Upper lobe of left lung (tissue), 6 donors: ENCODE measurements around the gene HPSE. TPM values are rescaled to one million over a fixed set of nuclear protein-coding genes. Genes with fewer than 3 reads are reported as not detected.
A peak's percentile ranks its signal among the peaks of the same experiment; 100 is the strongest.

Experiments
- ATAC-seq, 2 donors: fragments of 200-7000 bp; cut with Tn5 transposase; one replicate each; pipeline ENCODE4 v1.9.1; 2022; ENCODE audit warnings: mild to moderate bottlenecking in 2 of 2, moderate library complexity in 2 of 2; ENCODE audit not compliant: low FRiP score in 2 of 2
- DNase-seq, 2 donors: peaks; one replicate each; pipeline ENCODE4 v3.0.0-alpha.2; 2019 to 2020
- H3K27ac ChIP-seq, 4 donors: fragments of 200-600 bp; sonication (generic); one replicate each; pipeline ENCODE4 v1.5.1; 2016 to 2019
- H3K27me3 ChIP-seq, 4 donors: fragments of 200-600 bp; sonication (generic); one replicate each; pipeline ENCODE4 v1.5.1; 2017 to 2019
- H3K36me3 ChIP-seq, 4 donors: fragments of 200-600 bp; sonication (generic); one replicate each; pipeline ENCODE4 v1.5.1; 2016 to 2019
- H3K4me1 ChIP-seq, 4 donors: fragments of 200-600 bp; sonication (generic); one replicate each; pipeline ENCODE4 v1.5.1; 2018 to 2019
- H3K4me3 ChIP-seq, 4 donors: fragments of 200-600 bp; sonication (generic); one replicate each; pipeline ENCODE4 v1.5.1; 2017 to 2019; ENCODE audit warnings: mild to moderate bottlenecking in 2 of 4, moderate library complexity in 1 of 4
- H3K9me3 ChIP-seq, 4 donors: fragments of 200-600 bp; sonication (generic); one replicate each; pipeline ENCODE4 v1.5.1; 2018 to 2019
- CTCF ChIP-seq, 6 experiments: fragments of 450-650 bp in 4 of 6; fragments of 200-600 bp in 2 of 6; sonication (generic) in 2 of 6; IDR thresholded peaks; one replicate each; pipeline ENCODE4 v1.5.1; 2016 to 2019; ENCODE audit warnings: antibody characterized with exemption in 6 of 6
- EP300 ChIP-seq, 4 donors: sonication (generic); formaldehyde crosslinking; IDR thresholded peaks; one replicate each; pipeline ENCODE4 v1.5.1; 2017; ENCODE audit warnings: antibody characterized with exemption in 4 of 4, control low read depth in 2 of 4
- POLR2A ChIP-seq, 4 donors: fragments of 450-650 bp; IDR thresholded peaks; one replicate each; pipeline ENCODE4 v1.5.1; 2016 to 2017; ENCODE audit warnings: antibody characterized with exemption in 4 of 4, mild to moderate bottlenecking in 2 of 4
- POLR2AphosphoS5 ChIP-seq, 2 donors: sonication (generic); formaldehyde crosslinking; IDR thresholded peaks; one replicate each; pipeline ENCODE4 v1.5.1; 2017; ENCODE audit warnings: antibody characterized with exemption in 2 of 2
- WGBS, 2 donors: methylation state at CpG; one replicate each; pipeline ENCODE4 v1.1.5; 2017 to 2018; 5-methylcytosine and 5-hydroxymethylcytosine counted together
- small RNA-seq, 4 donors: library from RNA; depleted of rRNA; stranded (forward); fragments of <200 nt; gene quantifications; one replicate each; pipeline ENCODE3, GENCODE V24; 2016
- total RNA-seq, 6 donors: library from RNA; depleted of rRNA in 4 of 6; stranded (reverse); fragments of >200 nt in 4 of 6; gene quantifications; one replicate each; pipeline versions ENCODE4 v1.1.0 to v1.2.1, GENCODE V29; 2016 to 2021
- donor health status: DM: no; HTN: no; CAD: no; lungs with moderate emphysema.
- donor health status: DM: no; HTN: yes; CAD: no; lungs with severe emphysema.

The HPSE gene
- total RNA-seq, 6 donors from 2014 or later, result 2.1 to 9.1 (median 5.2) TPM

GRCh38 chr4:83247415-83248357 lies 87.0 kb downstream of the HPSE start:
- no peak overlapping the region for H3K27ac ChIP-seq
- H3K4me1 ChIP-seq, result peaks cover 0 to 2% (median 0%) of the 10 kb centered on the region in 4 donors
- TF ChIP-seq POLR2A (IDR thresholded peaks at IDR 0.05) (no peak), CTCF (IDR thresholded peaks at IDR 0.05) (no peak), POLR2AphosphoS5 (IDR thresholded peaks at IDR 0.05) (no peak), EP300 (IDR thresholded peaks at IDR 0.05) (no peak)
- no peaks in the 10 kb centered on the region for H3K9me3 ChIP-seq
- DNase-seq, result peak in 1 of 2 donors; percentile 52
- H3K27me3 ChIP-seq, result no peaks in the 10 kb centered on the region
- no peak overlapping the region for H3K4me3 ChIP-seq
- H3K36me3 ChIP-seq, result no peaks in the 10 kb centered on the region
- ATAC-seq, result peak in 1 of 2 donors; percentile 66
- WGBS, 2 donors, result 95 to 96% methylated on average over 5 to 12 of the region's 12 CpGs

Small RNAs within 50 kb of the gene (small RNA-seq; reads per million reads assigned to genes)
- 0 reads per million in 4 donors for gene AC114781.5

Other genes with a start within 250 kb of the HPSE start
- 100 to 1,000 TPM in 1 of 6 donors, 10 to 100 TPM in 5; 28.3 to 184 (median 81.2) TPM for gene PLAC8, start 220.1 kb downstream of the HPSE start, total RNA-seq
- gene COQ2, start 50.0 kb downstream of the HPSE start, total RNA-seq, result 10 to 100 TPM in 5 of 6 donors, 1 to 10 TPM in 1; 8.8 to 18.8 (median 15.1) TPM
- gene HELQ, start 121.0 kb upstream of the HPSE start, total RNA-seq, result 10 to 100 TPM in 5 of 6 donors, 1 to 10 TPM in 1; 8.9 to 26.2 (median 14.6) TPM
- 10 to 100 TPM in 4 of 6 donors, 1 to 10 TPM in 2; 3.4 to 38.4 (median 22.8) TPM for gene MRPS18C, start 121.2 kb upstream of the HPSE start, total RNA-seq
- gene ABRAXAS1, start 150.3 kb upstream of the HPSE start, total RNA-seq, result 10 to 100 TPM in 2 of 6 donors, 1 to 10 TPM in 4; 4.1 to 22.2 (median 9.1) TPM
- gene GPAT3, start 201.3 kb upstream of the HPSE start, total RNA-seq, result 1 to 10 TPM in 5 of 6 donors, not detected in 1; 3.2 to 9.9 (median 8.4) TPM